Gastroesophageal sphincter (tissue), 4 donors: ENCODE measurements around the gene PPM1H. TPM values are rescaled to one million over a fixed set of nuclear protein-coding genes. Genes with fewer than 3 reads are reported as not detected.
A peak's percentile ranks its signal among the peaks of the same experiment; 100 is the strongest.

ENCODE experiments used
- ATAC-seq: fragments of 150-250 bp; one replicate; pipeline ENCODE4 v1.9.1; 2016; ENCODE audit warnings: mild to moderate bottlenecking, moderate library complexity
- H3K27ac ChIP-seq, 4 donors: fragments of 200-600 bp; sonication (generic) in 3 of 4; 1 replicate in 3 of 4; 2 replicates in 1 of 4; pipeline ENCODE4 v1.5.1; 2016 to 2019
- H3K27me3 ChIP-seq: fragments of 200-600 bp; sonication (generic); one replicate; pipeline ENCODE4 v1.5.1; 2019
- H3K36me3 ChIP-seq, 2 donors: fragments of 200-600 bp; sonication (generic); one replicate each; pipeline ENCODE4 v1.5.1; 2019; ENCODE audit warnings: control low read depth in 1 of 2
- H3K4me1 ChIP-seq, 3 donors: fragments of 200-600 bp; sonication (generic); 1 replicate in 2 of 3; 2 replicates in 1 of 3; pipeline ENCODE4 v1.5.1; 2016 to 2019; ENCODE audit warnings: control low read depth in 2 of 3
- H3K4me3 ChIP-seq, 2 donors: fragments of 200-600 bp; sonication (generic); one replicate each; pipeline ENCODE4 v1.5.1; 2019; ENCODE audit warnings: mild to moderate bottlenecking in 1 of 2, moderate library complexity in 1 of 2
- H3K9me3 ChIP-seq, 3 donors: fragments of 200-600 bp; sonication (generic); one replicate each; pipeline ENCODE4 v1.5.1; 2017 to 2019; ENCODE audit warnings: control low read depth in 2 of 3
- EP300 ChIP-seq: sonication (generic); formaldehyde crosslinking; IDR thresholded peaks from one replicate; pipeline ENCODE4 v1.6.1; 2017; ENCODE audit warnings: antibody characterized with exemption, mild to moderate bottlenecking
- POLR2A ChIP-seq, 2 donors: fragments of 450-650 bp; IDR thresholded peaks; one replicate each; pipeline ENCODE4 v1.6.1; 2017; ENCODE audit warnings: antibody characterized with exemption in 2 of 2, mild to moderate bottlenecking in 2 of 2, moderate library complexity in 1 of 2
- POLR2AphosphoS5 ChIP-seq: sonication (generic); formaldehyde crosslinking; IDR thresholded peaks from one replicate; pipeline ENCODE4 v1.6.1; 2017; ENCODE audit warnings: antibody characterized with exemption
- WGBS, 2 donors: methylation state at CpG; one replicate each; pipeline ENCODE4 v1.1.5; 2018; ENCODE audit warnings: low coverage in 1 of 2; 5-methylcytosine and 5-hydroxymethylcytosine counted together
- total RNA-seq, 4 donors: library from RNA; depleted of rRNA; stranded (reverse); fragments of >200 nt; gene quantifications; one replicate each; pipeline ENCODE4 v1.1.0, GENCODE V29; 2016
- TF ChIP-seq, protein P1 (sequence below), 4 experiments: fragments of 200-600 bp in 2 of 4; fragments of 450-650 bp in 2 of 4; sonication (generic) in 1 of 4; IDR thresholded peaks; one replicate each; pipeline ENCODE4 v1.5.1; 2017 to 2019; ENCODE audit warnings: antibody characterized with exemption in 4 of 4, mild to moderate bottlenecking in 2 of 4, moderate library complexity in 2 of 4

The PPM1H gene
- total RNA-seq, 4 donors from 2014 or later = 1.3 to 1.9 (median 1.6) TPM

DNA sequence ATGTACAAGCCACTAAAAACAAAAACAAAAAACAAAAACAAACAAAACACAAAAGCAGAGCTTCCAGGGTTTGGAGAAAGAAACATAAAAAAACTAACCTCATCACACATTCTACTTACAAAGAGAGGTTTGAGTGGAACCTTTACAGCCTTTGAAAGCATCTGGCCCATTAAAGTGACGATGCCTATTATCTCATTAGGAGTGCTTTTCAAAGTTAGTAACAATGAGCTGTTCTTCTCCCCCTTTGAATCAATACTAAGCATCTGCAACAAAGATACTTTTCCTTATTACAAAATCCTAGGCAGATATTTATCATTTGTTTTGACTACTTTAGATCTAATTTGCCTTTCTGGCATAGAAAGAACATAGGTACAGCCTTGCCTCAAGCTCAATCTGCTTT, 217.3 kb downstream of the PPM1H start:
- H3K9me3 ChIP-seq = no peaks in the 10 kb centered on the region
- H3K27me3 ChIP-seq = no peaks in the 10 kb centered on the region
- H3K36me3 ChIP-seq = no peaks in the 10 kb centered on the region
- H3K4me1 ChIP-seq = peaks cover 0 to 6% (median 0%) of the 10 kb centered on the region in 3 donors
- no peak for ATAC-seq
- TF ChIP-seq, protein P1, sequence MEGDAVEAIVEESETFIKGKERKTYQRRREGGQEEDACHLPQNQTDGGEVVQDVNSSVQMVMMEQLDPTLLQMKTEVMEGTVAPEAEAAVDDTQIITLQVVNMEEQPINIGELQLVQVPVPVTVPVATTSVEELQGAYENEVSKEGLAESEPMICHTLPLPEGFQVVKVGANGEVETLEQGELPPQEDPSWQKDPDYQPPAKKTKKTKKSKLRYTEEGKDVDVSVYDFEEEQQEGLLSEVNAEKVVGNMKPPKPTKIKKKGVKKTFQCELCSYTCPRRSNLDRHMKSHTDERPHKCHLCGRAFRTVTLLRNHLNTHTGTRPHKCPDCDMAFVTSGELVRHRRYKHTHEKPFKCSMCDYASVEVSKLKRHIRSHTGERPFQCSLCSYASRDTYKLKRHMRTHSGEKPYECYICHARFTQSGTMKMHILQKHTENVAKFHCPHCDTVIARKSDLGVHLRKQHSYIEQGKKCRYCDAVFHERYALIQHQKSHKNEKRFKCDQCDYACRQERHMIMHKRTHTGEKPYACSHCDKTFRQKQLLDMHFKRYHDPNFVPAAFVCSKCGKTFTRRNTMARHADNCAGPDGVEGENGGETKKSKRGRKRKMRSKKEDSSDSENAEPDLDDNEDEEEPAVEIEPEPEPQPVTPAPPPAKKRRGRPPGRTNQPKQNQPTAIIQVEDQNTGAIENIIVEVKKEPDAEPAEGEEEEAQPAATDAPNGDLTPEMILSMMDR (IDR thresholded peaks at IDR 0.05) = no peak
- TF ChIP-seq POLR2A (IDR thresholded peaks at IDR 0.05) = no peak
- TF ChIP-seq POLR2AphosphoS5 = no peak
- no peak for TF ChIP-seq EP300
- 94 to 100% methylated on average over 1 of the region's 1 CpG for WGBS, 2 donors
- no peak overlapping the region for H3K27ac ChIP-seq
- no peak overlapping the region for H3K4me3 ChIP-seq

DNA sequence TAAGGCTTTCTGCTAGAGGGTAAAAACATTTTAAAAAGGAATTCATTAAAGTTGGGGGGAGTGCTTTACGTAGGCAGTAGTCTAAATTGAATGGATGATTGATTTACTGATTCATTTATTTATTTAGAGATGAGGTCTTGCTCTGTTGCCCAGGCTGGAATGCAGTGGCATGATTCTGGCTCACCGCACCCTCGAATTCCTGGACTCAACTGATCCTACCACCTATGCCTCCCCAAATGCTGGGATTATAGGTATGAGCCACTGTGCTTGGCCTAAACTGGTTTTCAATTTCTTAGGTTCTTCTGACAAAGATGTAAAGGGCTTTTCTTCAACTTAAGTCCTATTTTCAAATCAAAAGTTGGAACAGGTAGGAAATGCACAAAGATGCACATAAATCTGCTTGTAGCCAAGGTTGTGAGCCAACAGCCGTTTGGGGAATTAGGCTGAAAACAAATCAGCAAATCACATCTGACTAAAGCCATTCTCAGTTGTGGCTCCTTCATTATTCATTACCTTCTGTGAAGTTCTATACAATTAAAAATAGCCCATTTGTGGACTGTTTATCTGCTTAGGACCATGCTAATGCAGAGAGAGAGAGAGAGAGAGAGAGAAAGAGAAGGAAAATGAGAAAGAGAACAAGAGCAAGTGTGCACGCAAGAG, 218.0 kb downstream of the PPM1H start:
- no peak for ATAC-seq
- H3K36me3 ChIP-seq = no peaks in the 10 kb centered on the region
- H3K27ac ChIP-seq = no peak overlapping the region
- WGBS, 2 donors = 72 to 86% methylated on average over 5 of the region's 5 CpGs
- TF ChIP-seq, protein P1 (IDR thresholded peaks at IDR 0.05) = no peak
- TF ChIP-seq POLR2AphosphoS5 = no peak
- no peak for TF ChIP-seq EP300
- TF ChIP-seq POLR2A (IDR thresholded peaks at IDR 0.05) = no peak
- no peaks in the 10 kb centered on the region for H3K9me3 ChIP-seq
- peaks cover 0 to 9% (median 0%) of the 10 kb centered on the region in 3 donors for H3K4me1 ChIP-seq
- no peak overlapping the region for H3K4me3 ChIP-seq
- H3K27me3 ChIP-seq = no peaks in the 10 kb centered on the region

DNA sequence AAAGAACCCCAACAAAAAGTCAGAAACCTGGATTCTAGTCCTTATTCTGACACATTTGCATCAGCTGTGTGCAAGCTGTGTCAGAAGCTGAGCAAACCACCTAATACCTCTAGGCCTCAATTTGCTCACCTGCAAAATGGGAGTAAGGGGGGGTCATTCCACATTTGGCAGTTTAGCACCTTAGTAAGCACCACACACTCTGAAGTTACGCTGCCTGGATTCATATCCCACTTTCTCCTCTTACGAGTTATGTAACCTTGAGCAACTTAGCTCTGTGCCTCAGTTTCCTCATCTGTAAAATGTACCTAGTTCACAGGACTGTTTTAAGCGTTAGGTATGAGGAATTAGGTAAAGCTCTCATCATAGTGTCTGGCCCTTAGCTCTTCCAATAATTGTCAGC, 218.9 kb downstream of the PPM1H start:
- TF ChIP-seq POLR2A (IDR thresholded peaks at IDR 0.05) (no peak), EP300 (no peak), POLR2AphosphoS5 (no peak)
- TF ChIP-seq, protein P1 (IDR thresholded peaks at IDR 0.05) = no peak
- Histone ChIP-seq H3K27ac (no peak overlapping the region), H3K9me3 (no peaks in the 10 kb centered on the region), H3K27me3 (no peaks in the 10 kb centered on the region), H3K4me1 (peaks cover 0 to 18% (median 0%) of the 10 kb centered on the region in 3 donors), H3K4me3 (no peak overlapping the region), H3K36me3 (no peaks in the 10 kb centered on the region)
- no peak for ATAC-seq
- 95 to 100% methylated on average over 3 of the region's 3 CpGs for WGBS, 2 donors

DNA sequence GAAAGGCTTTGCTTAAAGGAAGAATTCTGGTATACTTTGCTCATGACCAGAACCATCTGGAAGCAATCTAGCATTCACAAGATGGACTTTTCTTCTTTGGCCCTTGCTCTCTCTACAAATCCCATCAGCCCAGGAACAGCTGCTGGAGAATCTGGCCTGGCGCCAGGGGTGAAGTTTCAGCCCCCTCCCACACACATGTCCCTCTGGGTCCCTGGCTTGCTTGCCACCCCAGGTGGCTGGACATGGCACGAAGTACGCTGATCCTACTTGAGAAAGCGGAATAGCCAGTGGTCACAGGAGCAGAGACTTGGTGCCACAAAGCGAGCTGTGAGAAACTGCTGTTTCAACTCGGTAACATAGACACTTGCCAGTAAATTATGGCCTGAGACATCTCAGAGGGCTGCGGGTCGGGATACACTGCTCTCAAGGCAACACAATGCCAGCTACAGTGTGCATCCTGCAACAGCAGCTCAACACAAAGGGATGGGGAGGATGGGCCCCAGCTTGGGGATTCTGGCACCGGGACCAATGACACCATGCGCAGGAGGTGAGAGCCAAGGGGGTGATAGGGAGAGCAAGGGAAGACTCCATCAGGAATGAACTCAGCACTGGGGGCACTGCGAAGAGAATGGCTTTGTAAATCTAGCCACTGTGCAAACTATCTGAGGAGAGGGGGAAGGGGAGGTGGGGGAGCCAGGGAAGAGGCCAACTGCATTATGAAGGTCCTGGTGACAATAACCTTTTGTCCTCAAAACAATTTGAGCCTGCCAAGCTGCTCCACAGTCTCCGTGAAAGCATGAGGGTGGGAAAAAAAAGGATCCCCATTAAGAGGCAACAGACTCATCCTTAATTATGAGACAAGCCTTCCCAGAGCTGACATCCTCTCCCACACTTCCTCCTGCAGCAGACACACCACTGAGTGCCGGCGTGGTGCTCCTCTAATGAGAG, 219.9 kb downstream of the PPM1H start:
- Histone ChIP-seq H3K27ac (peak overlapping the region in 2 of 4 donors; percentile 3 to 56), H3K4me3 (no peak overlapping the region), H3K9me3 (no peaks in the 10 kb centered on the region), H3K27me3 (no peaks in the 10 kb centered on the region), H3K4me1 (peaks cover 0 to 18% (median 0%) of the 10 kb centered on the region in 3 donors), H3K36me3 (no peaks in the 10 kb centered on the region)
- WGBS, 2 donors = 20 to 58% methylated on average over 1 to 8 of the region's 14 CpGs
- TF ChIP-seq, protein P1 (IDR thresholded peaks at IDR 0.05) = no peak
- TF ChIP-seq POLR2AphosphoS5 (no peak), POLR2A (IDR thresholded peaks at IDR 0.05) (no peak), EP300 (no peak)
- ATAC-seq = peak; percentile 28
